DMS 273 (cell line): ENCODE results near the gene AKAP8.
A peak's percentile ranks its signal among the peaks of the same experiment; 100 is the strongest.
"Not testable (repeated sequence)": the region's sequence is repeated elsewhere in the genome, so short reads cannot be mapped to it uniquely, and the experiment has no call there.

Experiments used
- DNase-seq: peaks from one replicate; lab custom pipeline; 2025; ENCODE audit not compliant: unreplicated experiment; lab: John Stamatoyannopoulos, UW

AKAP8 gene

GRCh38 chr19:15337202-15337601 lies 42.4 kb downstream of the AKAP8 start:
- no peak for DNase-seq

DNA sequence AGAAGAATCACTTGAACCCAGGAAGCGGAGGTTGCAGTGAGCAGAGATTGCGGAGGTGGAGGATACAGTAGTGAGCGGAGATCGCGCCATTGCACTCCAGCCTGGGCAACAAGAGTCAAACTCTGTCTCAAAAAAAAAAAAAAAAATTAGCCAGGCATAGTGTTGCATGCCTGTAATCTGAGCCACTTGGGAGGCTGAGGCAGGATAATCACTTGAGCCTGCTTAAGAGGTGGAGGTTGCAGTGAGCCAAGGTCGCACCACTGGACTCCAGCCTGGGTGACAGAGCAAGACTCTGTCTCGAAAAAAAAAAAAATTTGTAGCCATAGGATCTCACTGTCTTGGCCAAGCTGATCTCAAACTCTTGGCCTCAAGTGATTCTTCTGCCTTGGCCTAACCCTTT lies 43.6 kb downstream of the AKAP8 start:
- DNase-seq = not testable (repeated sequence)

GRCh38 chr19:15332311-15332996 lies 47.1 kb downstream of the AKAP8 start, which contains the start of gene BRD4:
Gene BRD4 (minus strand): TSS chr19:15332539. CDS start chr19:15273099, 59,440 bp downstream.
- DNase-seq = peak; percentile 85

GRCh38 chr19:15331419-15332310 lies 47.9 kb downstream of the AKAP8 start:
- peak; percentile 74 for DNase-seq

- DNase-seq = no peak
Measured at GRCh38 chr19:15330801-15331418, 48.7 kb downstream of the AKAP8 start.

DNA sequence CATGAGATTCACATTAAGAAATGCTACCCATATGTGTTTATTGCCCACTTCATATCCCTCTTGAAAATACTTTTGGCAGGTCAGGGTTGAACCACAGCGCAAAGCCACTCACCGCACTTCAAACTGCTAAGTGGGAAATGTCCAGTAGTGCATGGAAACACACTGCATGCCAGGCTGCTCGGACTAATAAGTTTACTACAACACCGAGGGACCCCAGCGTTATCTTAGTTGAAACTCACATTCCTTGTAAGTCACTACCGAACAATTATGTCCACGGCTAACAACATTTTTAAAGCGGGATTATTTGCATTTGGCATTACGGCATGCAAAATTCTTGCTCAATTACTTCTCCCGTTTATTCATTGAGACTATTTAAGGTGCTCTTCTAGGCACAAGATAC lies 51.3 kb downstream of the AKAP8 start:
- no peak for DNase-seq

DNA sequence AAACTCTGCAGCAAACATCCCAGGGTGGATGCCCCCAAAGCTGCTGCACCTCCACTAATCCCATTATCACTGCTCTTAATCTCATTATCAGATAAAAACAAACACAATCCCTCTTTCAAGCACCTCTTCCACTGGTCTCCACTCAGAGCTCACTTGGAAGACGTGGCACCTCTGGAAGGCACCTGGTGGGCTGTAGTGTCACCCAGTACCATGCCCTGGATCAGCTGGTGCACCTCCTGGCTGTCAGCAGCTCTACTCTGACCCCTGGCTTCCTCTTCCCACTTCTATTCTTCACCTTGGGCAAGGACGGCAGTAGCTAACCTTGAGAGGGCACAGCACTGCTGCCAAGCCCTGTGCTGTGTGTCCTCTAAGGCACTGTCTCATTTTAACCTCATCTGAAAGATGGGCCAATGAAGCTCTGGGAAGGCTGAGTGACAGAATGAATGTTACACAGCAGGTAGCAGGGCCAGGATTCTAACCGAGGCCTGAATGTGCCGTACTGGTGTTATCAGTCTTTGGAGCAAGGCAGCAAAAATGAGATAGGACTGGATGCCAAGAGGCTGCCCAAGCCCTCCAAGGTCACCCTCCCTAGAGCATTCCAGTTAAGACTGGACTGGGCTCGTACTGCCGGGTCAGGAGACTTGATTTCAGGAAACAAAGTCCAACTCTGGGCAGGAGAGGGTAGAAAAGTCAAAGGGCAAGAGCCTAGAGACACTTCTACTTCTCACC lies 54.6 kb downstream of the AKAP8 start:
- DNase-seq = no peak

DNA sequence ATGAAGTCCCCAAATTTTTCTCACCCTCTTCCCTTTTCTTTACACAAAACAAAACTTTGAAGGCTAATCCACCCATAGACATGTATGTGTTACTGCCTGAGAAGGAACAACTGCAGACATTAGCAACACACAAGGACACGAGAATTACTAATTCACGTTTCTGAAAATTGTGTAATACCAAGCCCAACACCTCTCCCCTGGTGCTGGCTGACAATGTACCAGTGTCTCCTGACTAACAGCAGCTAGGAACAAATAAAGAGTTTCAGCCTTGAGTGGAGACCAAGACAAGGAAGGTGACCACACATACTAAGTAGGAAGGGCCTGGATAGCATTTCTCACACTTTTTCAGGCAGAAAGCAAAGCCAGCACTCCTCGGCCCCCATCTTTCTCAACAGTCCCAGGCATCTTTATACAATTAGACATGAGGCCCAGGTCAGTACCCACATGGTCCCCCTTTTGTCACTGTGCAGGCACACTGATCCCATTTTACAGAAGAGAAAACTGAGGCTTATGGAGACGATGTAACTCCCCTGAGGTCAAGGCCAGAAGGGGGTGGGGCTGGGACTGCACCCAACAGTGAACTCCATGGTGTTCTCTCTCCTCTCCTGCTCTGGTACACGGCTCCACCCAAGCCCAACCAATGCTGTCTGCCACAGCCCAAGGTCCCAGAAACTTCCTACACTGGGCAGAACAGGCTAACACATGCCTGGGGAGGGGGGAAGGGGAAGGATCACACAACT lies 55.9 kb downstream of the AKAP8 start:
- no peak for DNase-seq

- no peak for DNase-seq
Measured at GRCh38 chr19:15321739-15322138, 57.8 kb downstream of the AKAP8 start.

DNA sequence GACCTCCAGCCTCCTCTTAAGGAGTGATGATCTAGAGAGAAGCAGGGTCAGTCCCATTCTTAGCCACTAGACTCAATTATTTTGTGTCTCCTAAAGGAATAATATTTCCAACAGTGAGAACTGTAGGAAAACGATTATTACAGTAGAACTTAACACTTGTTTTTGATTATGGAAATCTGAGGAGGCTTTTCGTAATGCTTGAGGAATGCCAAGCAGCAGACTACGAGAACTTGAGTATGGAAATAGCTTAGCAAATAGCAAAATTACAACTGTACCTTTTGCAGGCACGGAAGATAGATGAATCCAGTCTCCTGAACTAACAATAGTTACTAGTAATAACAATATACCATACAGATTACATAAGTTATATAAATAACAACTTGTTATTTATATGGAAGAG lies 59.5 kb downstream of the AKAP8 start:
- DNase-seq = no peak

DNA sequence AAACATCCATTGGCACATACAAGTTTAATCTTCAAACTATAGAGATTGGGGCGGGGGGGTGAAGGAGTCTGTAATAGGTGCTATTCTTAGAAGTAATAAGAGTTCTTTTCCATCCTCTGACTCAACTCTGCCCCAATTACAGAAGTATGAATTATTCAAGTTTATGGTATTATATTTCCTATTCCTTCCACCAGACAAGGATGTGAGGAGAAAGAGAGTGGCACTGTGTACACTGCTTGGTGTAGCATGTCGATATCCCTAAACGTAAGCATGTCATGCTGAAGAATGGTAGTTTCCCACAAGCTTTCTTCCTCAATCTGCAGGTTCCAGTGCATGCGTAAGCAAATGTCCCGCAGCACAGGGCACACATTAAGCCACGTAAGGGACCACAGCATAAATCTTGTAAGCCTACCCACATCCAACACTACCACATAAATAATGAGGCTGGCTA lies 61.3 kb downstream of the AKAP8 start:
- DNase-seq = no peak

GRCh38 chr19:15317392-15318071 lies 62.1 kb downstream of the AKAP8 start:
- no peak for DNase-seq

DNA sequence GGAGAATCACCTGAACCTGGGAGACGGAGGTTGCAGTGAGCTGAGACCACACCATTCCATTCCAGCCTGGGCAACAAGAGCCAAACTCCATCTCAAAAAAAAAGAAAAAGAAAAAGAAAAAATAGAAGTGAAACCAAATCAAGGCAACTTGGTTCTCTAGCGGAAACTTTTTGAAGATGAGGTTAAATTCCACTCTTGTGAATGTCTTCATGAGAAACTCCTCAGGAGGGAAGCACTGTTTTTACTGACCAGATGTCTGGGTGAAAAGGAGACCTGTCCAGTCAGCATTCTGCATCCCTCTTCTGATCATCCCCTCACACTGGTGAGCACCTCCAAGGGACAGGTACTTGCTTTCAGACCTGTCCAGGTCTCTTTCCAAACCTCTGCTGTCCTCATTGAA lies 63.1 kb downstream of the AKAP8 start:
- DNase-seq = no peak

DNA sequence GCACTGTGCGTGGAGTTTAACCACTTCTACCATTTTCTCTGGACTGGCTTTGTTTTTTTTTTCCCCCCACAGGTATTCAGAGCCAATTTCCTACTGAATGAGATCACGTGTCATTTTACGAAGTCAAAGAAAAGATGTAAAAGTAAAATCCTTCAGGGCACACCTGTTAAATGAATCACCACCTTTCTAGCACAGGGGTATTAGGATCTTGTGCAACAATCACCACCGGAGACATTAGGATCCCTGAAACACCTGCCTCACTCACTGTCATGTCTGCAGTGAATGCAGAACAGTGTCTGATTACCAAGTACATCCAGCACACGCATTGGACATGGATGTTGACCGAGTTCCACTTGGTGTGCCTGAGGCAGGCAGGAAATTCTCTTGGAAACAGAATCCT lies 64.5 kb downstream of the AKAP8 start:
- no peak for DNase-seq

DNA sequence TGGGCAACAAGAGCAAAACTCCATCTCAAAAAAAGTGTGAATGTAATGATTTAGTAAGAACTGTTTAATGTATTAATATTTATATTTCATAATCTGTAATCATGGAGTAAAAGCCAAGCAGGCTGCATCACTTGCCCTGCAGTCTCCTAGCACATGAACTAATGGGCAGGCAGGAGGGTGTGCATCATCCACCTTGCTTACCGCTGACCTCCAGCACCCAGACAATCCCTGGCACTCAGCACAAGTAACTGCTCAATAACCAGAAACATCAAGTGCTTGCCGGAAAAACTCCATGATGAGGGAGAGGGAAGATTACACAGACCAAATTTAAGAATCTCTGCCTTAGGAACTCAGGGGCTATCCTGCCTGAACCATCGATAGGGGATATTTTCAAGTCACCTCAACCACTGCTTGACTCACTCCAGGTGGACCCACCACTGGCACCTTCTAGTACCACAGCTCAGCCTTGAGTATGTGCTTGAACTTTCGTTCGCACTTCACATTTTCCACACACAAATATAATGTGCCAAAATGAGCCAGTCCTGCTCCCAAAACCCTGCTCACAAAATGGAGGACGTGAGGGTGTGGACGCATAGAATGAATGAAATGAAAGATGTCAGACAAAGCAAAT lies 65.8 kb downstream of the AKAP8 start:
- no peak for DNase-seq

- no peak for DNase-seq
Measured at GRCh38 chr19:15307169-15307568, 72.4 kb downstream of the AKAP8 start.

- no peak for DNase-seq
Measured at GRCh38 chr19:15305582-15306334, 73.8 kb downstream of the AKAP8 start.

DNA sequence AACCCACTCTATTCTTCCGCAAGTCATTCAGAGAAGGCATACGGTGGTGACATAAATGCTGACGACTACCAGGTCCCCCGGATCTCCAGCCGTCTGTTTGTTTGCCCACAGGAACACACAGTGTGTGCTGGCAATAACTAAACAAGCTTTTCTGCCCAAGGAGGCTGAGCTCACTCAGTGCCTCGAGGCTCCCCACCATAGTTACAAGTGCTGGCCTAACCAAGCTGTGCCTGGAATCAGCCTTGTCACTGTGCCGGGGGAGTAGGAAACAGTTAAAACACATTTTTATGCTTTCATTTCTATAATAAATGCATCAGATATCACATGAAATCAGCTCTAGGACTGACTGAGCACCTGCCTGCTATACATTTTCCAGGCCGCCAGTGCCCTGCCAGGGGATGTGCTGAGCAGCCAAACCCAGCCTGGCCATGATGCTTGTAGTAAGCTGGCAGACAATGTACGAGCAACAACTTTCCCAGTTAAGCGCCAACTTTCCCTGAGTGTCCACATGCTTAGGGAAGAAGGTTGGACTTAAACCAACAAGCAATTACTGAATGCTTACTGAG lies 75.4 kb downstream of the AKAP8 start:
- DNase-seq = peak; percentile 78
